Hepatic stellate cell (primary cell): ENCODE measurements around the gene VPS4A.

ENCODE experiments used
- DNase-seq: peaks from one replicate; pipeline ENCODE4 v3.0.0; 2011; ENCODE audit warnings: low spot score

VPS4A gene

DNA sequence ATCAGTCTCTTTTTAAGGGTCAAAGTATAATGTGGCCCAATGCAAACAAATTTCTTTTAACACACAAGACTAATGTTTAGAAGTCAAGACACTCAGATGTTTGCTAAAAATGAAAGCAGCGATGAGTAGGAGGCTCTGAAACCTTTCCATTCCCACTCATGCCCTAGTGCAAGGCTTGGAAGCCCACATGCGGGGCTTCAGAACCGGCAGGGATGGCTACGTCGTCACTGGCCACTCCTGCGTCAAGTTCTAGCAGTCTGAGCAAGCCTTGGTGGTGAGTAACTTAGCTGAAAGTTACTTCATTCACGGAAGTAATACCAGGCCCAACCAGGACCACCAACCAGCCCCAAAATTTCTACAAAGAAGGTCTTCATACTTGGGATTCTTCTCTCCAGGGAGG lies 55.3 kb downstream of the VPS4A start:
- DNase-seq: no peak

DNA sequence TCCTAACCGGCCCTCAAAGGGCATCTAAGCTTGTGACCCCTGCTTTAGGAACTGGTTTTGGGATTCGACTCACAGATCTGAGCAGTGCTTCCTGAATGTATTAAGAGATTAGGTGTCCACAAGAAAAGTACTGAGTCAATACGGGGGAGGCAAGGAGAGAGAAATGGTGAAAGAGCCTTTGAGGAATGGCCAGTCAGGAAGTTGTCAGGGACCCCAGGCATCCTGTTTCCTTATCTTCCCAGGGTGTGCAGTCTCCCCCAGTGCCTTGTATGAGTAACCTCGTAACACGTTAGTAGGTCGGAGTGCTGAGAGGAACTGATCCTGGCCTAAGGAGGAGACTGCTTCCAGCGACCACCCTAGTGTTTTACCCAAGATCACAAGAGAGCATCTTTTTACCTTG lies 56.8 kb downstream of the VPS4A start:
- no peak for DNase-seq

DNA sequence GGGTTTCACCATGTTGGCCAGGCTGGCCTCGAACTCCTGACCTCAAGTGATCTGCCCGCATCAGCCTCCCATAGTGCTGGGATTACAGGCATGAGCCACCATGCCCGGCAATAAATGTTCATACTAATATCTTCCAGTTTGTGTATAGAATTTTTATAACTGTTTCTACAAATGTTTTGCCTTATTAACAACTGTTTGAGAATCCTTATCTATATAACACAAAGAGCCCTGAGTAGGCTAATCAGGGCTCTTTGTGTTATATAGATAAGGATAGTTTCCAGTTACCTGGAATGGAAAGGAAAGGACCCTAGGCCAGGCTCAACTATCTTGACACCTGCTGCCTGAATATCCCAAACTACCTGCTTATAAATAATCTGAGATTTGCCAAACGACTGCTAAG lies 57.7 kb downstream of the VPS4A start:
- no peak for DNase-seq

- DNase-seq: no peak
Measured at GRCh38 chr16:69371564-69371963, 60.4 kb downstream of the VPS4A start.

- no peak for DNase-seq
Measured at GRCh38 chr16:69373019-69373418, 61.9 kb downstream of the VPS4A start.
